Common myeloid progenitor, CD34-positive (primary cell): Measurements from ENCODE around the gene FOXP1.

Experiments used
- CTCF ChIA-PET: fragments of 350-600 bp; sonication (Branson Sonifier 250); formaldehyde crosslinking; loops from one replicate; lab custom pipeline; 2021; ENCODE audit warnings: antibody characterized with exemption; lab: Charles Lee
- POLR2A ChIA-PET: fragments of 350-600 bp; sonication (Branson Sonifier 250); formaldehyde crosslinking; loops from one replicate; lab custom pipeline; 2021; ENCODE audit warnings: antibody characterized with exemption; lab: Charles Lee
- DNase-seq, 3 donors: peaks; one replicate each; pipeline versions ENCODE4 v3.0.0 to v3.0.0-alpha.2; 2013
- H3K27ac ChIP-seq, 2 experiments: 1 replicate in 1 of 2; 2 replicates in 1 of 2; pipeline ENCODE4 v1.7.0; 2013; ENCODE audit warnings: inconsistent platforms in 2 of 2, low read length in 2 of 2, mild to moderate bottlenecking in 2 of 2, low read depth in 1 of 2, moderate library complexity in 1 of 2; ENCODE audit not compliant: severe bottlenecking in 2 of 2, insufficient read depth in 1 of 2, poor library complexity in 1 of 2
- H3K27me3 ChIP-seq, 5 experiments: replicated peaks in 2 of 5; 1 replicate in 3 of 5; 2 replicates in 2 of 5; pipeline versions ENCODE4 v1.6.1 to v1.7.0; 2013; ENCODE audit warnings: low read length in 4 of 5, mild to moderate bottlenecking in 2 of 5, moderate library complexity in 2 of 5, inconsistent platforms in 1 of 5; ENCODE audit not compliant: insufficient read depth in 5 of 5, control insufficient read depth in 4 of 5
- H3K36me3 ChIP-seq, 4 experiments: 1 replicate in 2 of 4; 2 replicates in 2 of 4; pipeline versions ENCODE4 v1.6.1 to v1.7.0; 2013; ENCODE audit warnings: low read length in 3 of 4, control low read depth in 1 of 4, mild to moderate bottlenecking in 1 of 4; ENCODE audit not compliant: control insufficient read depth in 4 of 4, insufficient read depth in 4 of 4
- H3K4me1 ChIP-seq, 4 experiments: 1 replicate in 3 of 4; 2 replicates in 1 of 4; pipeline versions ENCODE4 v1.6.1 to v1.7.1; 2013; ENCODE audit warnings: low read length in 3 of 4, mild to moderate bottlenecking in 3 of 4, control low read depth in 1 of 4, inconsistent platforms in 1 of 4, moderate library complexity in 1 of 4; ENCODE audit not compliant: control insufficient read depth in 4 of 4, insufficient read depth in 4 of 4; ENCODE audit errors: control extremely low read depth in 1 of 4
- H3K4me3 ChIP-seq, 7 experiments: 1 replicate in 4 of 7; 2 replicates in 3 of 7; pipeline versions ENCODE4 v1.5.1 to v1.7.0; 2013; ENCODE audit warnings: mild to moderate bottlenecking in 7 of 7, low read length in 6 of 7, moderate library complexity in 6 of 7, inconsistent platforms in 2 of 7, low read depth in 2 of 7, control low read depth in 1 of 7; ENCODE audit not compliant: insufficient read depth in 4 of 7, control insufficient read depth in 1 of 7; ENCODE audit errors: extremely low read depth in 1 of 7
- H3K9me3 ChIP-seq, 5 experiments: 1 replicate in 4 of 5; 2 replicates in 1 of 5; pipeline versions ENCODE4 v1.6.1 to v1.7.1; 2013; ENCODE audit warnings: low read length in 4 of 5, mild to moderate bottlenecking in 2 of 5, inconsistent platforms in 1 of 5, low read depth in 1 of 5, moderate library complexity in 1 of 5; ENCODE audit not compliant: control insufficient read depth in 4 of 5, insufficient read depth in 2 of 5; ENCODE audit errors: control extremely low read depth in 1 of 5
- WGBS: methylation state at CpG from one replicate; pipeline ENCODE4 v1.1.5; 2013; ENCODE audit not compliant: insufficient coverage; 5-methylcytosine and 5-hydroxymethylcytosine counted together

FOXP1 gene

GRCh38 chr3:71570546-71570945, 13.0 kb downstream of the FOXP1 start:
- ChIA-PET POLR2A (interaction anchor here (0.6 kb wide), 1 partner anchor 12 kb away, joined by 4 read pairs; no protein-coding TSS in a partner anchor), CTCF (interaction anchor here (2.2 kb wide), 1 partner anchor 13 kb away, joined by 7 read pairs; no protein-coding TSS in a partner anchor)
- Histone ChIP-seq H3K36me3 (peaks cover 4 to 39% (median 24%) of the 10 kb centered on the region in 4 experiments), H3K27ac (no peak overlapping the region), H3K4me3 (no peak overlapping the region), H3K27me3 (no peaks in the 10 kb centered on the region), H3K4me1 (peaks cover 0 to 22% (median 4%) of the 10 kb centered on the region in 4 experiments), H3K9me3 (no peaks in the 10 kb centered on the region)
- WGBS = 100% methylated on average over 3 of the region's 3 CpGs
- DNase-seq = no peak

GRCh38 chr3:71568207-71568606, 15.3 kb downstream of the FOXP1 start:
- H3K27me3 ChIP-seq = no peaks in the 10 kb centered on the region
- H3K4me3 ChIP-seq = no peak overlapping the region
- peaks cover 0 to 10% (median 1%) of the 10 kb centered on the region in 4 experiments for H3K4me1 ChIP-seq
- H3K36me3 ChIP-seq = peaks cover 4 to 40% (median 29%) of the 10 kb centered on the region in 4 experiments
- ChIA-PET POLR2A (no interaction called here), CTCF (no interaction called here)
- no peaks in the 10 kb centered on the region for H3K9me3 ChIP-seq
- no peak for DNase-seq
- no peak overlapping the region for H3K27ac ChIP-seq

- POLR2A ChIA-PET = no interaction called here
- Histone ChIP-seq H3K9me3 (no peaks in the 10 kb centered on the region), H3K4me3 (no peak overlapping the region), H3K27me3 (no peaks in the 10 kb centered on the region), H3K27ac (no peak overlapping the region), H3K36me3 (peaks cover 3 to 40% (median 33%) of the 10 kb centered on the region in 4 experiments), H3K4me1 (peaks cover 0 to 9% (median 1%) of the 10 kb centered on the region in 4 experiments)
- CTCF ChIA-PET = no interaction called here
- DNase-seq = no peak
These were observed 16.8 kb downstream of the FOXP1 start for GRCh38 chr3:71566776-71567175.

GRCh38 chr3:71565976-71566375, 17.6 kb downstream of the FOXP1 start:
- POLR2A ChIA-PET = no interaction called here
- H3K9me3 ChIP-seq = no peaks in the 10 kb centered on the region
- CTCF ChIA-PET = interaction anchor here (1.1 kb wide), 1 partner anchor 15 kb away, joined by 3 read pairs; no protein-coding TSS in a partner anchor
- H3K27me3 ChIP-seq = no peaks in the 10 kb centered on the region
- peaks cover 4 to 45% (median 34%) of the 10 kb centered on the region in 4 experiments for H3K36me3 ChIP-seq
- no peak overlapping the region for H3K4me3 ChIP-seq
- DNase-seq = no peak
- WGBS = 97% methylated on average over 7 of the region's 8 CpGs
- H3K4me1 ChIP-seq = peaks cover 0 to 9% (median 1%) of the 10 kb centered on the region in 4 experiments
- no peak overlapping the region for H3K27ac ChIP-seq

GRCh38 chr3:71565316-71565715, 18.2 kb downstream of the FOXP1 start:
- peaks cover 0 to 9% (median 0%) of the 10 kb centered on the region in 4 experiments for H3K4me1 ChIP-seq
- no peaks in the 10 kb centered on the region for H3K27me3 ChIP-seq
- no peak overlapping the region for H3K27ac ChIP-seq
- DNase-seq = no peak
- ChIA-PET CTCF (interaction anchor here (1.1 kb wide), 1 partner anchor 15 kb away, joined by 3 read pairs; no protein-coding TSS in a partner anchor), POLR2A (no interaction called here)
- H3K9me3 ChIP-seq = peaks cover 0 to 3% (median 1%) of the 10 kb centered on the region in 5 experiments
- H3K4me3 ChIP-seq = no peak overlapping the region
- H3K36me3 ChIP-seq = peaks cover 4 to 42% (median 34%) of the 10 kb centered on the region in 4 experiments
- WGBS = 98% methylated on average over 4 of the region's 7 CpGs

DNA sequence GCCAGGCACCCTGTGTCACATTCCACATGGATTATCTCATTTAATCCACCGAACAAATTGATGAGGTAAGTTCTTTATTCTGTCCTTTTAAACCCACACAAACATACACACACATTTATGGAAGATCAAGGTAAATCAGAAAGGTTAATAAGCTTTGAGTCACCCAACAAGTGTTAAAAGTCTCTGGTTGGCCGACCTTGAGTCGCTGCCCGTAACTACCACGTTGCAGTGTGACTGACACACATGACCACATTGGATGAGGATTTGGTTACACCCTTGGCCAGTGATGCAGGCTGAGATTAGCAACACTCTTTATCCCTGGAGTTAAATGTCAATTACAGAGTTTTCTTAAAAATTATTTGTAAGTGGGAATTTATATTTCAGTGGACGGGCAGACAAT, 19.2 kb downstream of the FOXP1 start:
- POLR2A ChIA-PET = interaction anchor here (0.7 kb wide), 1 partner anchor 15 kb away, joined by 3 read pairs; no protein-coding TSS in a partner anchor
- H3K36me3 ChIP-seq = peaks cover 11 to 44% (median 32%) of the 10 kb centered on the region in 4 experiments
- H3K27me3 ChIP-seq = no peaks in the 10 kb centered on the region
- no peak overlapping the region for H3K27ac ChIP-seq
- no peak overlapping the region for H3K4me3 ChIP-seq
- CTCF ChIA-PET = no interaction called here
- 96% methylated on average over 5 of the region's 6 CpGs for WGBS
- no peak for DNase-seq
- H3K4me1 ChIP-seq = peaks cover 0 to 9% (median 0%) of the 10 kb centered on the region in 4 experiments
- peaks cover 0 to 3% (median 1%) of the 10 kb centered on the region in 5 experiments for H3K9me3 ChIP-seq

DNA sequence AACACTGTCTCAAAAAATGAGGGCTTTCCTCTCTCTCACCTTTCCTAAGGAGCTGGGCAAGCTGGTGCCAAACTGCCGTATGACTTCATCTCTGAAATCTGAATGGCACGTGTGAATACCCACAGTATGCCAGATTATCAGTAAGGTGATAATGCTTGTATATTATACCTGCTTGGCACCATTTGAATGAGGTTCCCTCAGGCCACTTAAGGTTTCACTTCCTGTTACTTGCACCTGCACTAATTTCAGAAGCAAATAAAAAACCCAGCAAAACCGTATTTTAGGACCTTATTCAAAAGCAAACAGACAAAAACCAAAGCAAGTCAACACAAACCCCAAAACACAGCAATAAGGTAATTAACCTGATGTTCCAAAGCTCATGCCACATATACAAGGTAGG, 19.7 kb downstream of the FOXP1 start:
- Histone ChIP-seq H3K9me3 (peaks cover 0 to 3% (median 1%) of the 10 kb centered on the region in 5 experiments), H3K27ac (no peak overlapping the region), H3K27me3 (no peaks in the 10 kb centered on the region), H3K4me3 (no peak overlapping the region), H3K36me3 (peaks cover 14 to 43% (median 31%) of the 10 kb centered on the region in 4 experiments), H3K4me1 (peaks cover 0 to 7% (median 0%) of the 10 kb centered on the region in 4 experiments)
- WGBS = 100% methylated on average over 1 of the region's 3 CpGs
- POLR2A ChIA-PET = interaction anchor here (0.7 kb wide), 1 partner anchor 16 kb away, joined by 3 read pairs; no protein-coding TSS in a partner anchor
- CTCF ChIA-PET = no interaction called here
- DNase-seq = no peak
